ENCODE results near the gene MLLT1.
A peak's percentile ranks its signal among the peaks of the same experiment; 100 is the strongest.
"Not testable (repeated sequence)": the region's sequence is repeated elsewhere in the genome, so short reads cannot be mapped to it uniquely, and the experiment has no call there.

The MLLT1 gene

GRCh38 chr19:6279931-6280591 lies at the start of gene MLLT1:
Gene MLLT1, minus strand, starts transcription at chr19:6279975. Its CDS starts 191 bp downstream, at chr19:6279784.
- DNase-seq: peak; percentile 96

DNA sequence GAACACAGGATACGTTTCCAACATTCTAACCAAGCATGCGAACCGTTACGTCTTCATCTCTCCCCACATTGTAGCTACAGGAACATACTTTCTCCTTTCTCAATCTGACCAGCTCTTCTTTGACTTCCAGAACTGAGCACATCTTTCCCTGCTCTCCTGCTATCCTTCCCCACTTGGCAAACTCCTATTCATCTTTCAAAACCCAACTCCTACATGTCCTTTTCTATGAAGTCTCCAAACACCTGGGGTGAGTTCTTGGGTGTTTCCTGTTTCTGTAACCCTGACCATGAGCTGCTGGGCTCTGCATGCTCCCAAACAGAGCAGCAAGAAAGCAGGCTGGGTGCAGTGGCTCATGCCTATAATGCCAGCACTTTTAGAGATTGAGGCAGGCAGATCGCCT lies 47.0 kb upstream of the MLLT1 start:
- DNase-seq: no peak

- no peak for DNase-seq
These were observed 45.8 kb upstream of the MLLT1 start for GRCh38 chr19:6325614-6326013.

DNA sequence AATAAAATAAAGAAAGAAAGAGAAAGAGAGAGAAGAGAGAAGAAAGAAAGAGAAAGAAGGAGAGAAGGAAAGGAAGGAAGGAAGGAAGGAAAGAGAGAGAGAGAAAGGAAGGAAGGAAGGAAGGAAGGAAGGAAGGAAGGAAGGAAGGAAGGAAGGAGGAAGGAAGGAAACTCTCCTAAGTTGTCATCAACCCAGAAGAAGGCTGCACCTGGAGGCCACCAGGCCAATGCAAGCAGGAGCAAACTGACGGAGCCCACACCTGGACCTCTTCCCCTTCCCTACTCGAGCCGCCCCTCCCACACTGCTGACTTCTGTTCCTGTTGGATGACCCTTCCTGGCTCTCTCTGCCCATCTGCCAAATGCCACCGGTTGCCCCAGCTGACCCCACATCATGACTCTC lies 45.0 kb upstream of the MLLT1 start:
- no peak for DNase-seq

GRCh38 chr19:6322284-6322683 lies 42.5 kb upstream of the MLLT1 start:
- no peak for DNase-seq

GRCh38 chr19:6319376-6319775 lies 39.6 kb upstream of the MLLT1 start:
- DNase-seq: no peak

DNA sequence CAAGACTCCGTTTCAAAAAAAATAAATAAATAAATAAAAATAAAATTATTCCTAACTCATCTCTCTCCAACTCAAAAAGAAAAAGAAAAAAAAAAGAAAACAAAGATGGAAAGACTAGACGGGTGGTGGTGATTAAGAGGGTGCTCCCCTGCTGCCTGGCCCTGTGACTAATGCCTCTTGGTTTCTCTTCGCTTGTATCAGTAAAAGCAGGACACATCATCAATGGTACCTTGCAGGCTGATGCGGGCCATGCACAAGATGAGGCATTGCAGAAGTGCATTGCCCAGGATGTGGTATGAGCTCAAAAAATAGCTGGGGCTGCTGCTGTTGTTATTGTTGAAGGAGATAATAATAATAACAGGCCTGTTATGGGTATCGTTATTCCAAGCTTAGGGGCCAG lies 39.0 kb upstream of the MLLT1 start:
- DNase-seq: no peak

DNA sequence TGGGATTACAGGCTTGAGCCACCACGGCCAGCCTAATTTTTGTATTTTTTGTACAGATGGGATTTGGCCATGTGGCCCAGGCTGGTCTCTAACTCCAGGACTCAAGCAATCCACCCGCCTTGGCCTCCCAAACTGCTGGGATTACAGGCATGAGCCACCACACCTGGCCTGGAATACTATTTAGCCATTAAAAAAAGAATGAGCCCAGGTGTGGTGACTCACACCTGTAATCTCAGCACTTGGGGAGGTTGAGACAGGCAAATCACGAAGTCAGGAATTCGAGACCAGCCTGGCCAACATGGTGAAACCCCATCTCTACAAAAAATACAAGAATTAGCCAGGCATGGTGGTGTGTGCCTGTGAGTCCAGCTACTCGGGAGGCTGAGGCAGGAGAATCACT lies 35.9 kb upstream of the MLLT1 start:
- not testable (repeated sequence) for DNase-seq

GRCh38 chr19:6313398-6313969 lies 33.7 kb upstream of the MLLT1 start:
- no peak for DNase-seq

GRCh38 chr19:6312018-6312417 lies 32.2 kb upstream of the MLLT1 start:
- DNase-seq: no peak

GRCh38 chr19:6298413-6298812 lies 18.6 kb upstream of the MLLT1 start:
- DNase-seq: no peak

GRCh38 chr19:6297202-6297601 lies 17.4 kb upstream of the MLLT1 start:
- no peak for DNase-seq

DNA sequence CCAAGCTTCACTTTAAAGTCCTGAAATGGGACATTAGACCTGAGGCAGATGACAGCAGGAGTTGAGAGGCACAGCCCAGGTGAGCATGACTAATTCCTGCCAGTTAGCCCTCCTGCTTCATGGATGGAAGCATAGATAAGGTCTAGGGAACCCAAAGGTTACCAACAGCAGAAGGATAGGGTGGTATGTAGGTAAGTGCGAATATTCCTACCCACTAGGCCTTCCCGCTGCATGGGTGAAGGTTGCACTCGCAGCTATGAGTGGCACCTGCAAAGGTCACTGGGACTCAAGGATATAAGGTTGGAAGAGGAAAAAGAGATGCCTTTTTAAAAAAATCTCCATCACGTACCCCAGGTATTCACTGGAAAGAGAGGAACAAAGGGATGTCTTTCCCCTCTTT lies 12.2 kb upstream of the MLLT1 start:
- DNase-seq: no peak

- DNase-seq: no peak
These were observed 9.0 kb upstream of the MLLT1 start for GRCh38 chr19:6288737-6289136.

- DNase-seq: no peak
These were observed 7.6 kb upstream of the MLLT1 start for GRCh38 chr19:6287269-6287885.

- DNase-seq: no peak
These were observed 6.9 kb upstream of the MLLT1 start for GRCh38 chr19:6286676-6287075.

GRCh38 chr19:6282393-6282792 lies 2.6 kb upstream of the MLLT1 start:
- not testable (repeated sequence) for DNase-seq

DNA sequence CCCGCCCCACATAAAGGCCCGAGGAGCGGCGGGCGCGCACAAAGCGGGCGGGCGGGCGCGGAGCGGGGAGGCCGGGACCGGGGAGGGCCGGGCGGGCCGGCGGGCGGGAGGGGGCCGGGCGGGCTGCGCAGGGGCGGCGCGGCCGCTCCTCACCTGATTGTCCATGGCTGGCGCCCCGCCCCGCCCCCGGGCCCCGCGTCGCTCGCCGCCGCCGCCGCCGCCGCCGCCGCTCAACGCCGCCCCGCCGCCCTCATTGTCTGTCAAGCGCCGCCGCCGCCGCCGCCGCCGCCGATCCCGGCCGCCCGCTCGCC lies 200 bp downstream of the MLLT1 start:
- DNase-seq: no peak

- no peak for DNase-seq
These were observed 795 bp downstream of the MLLT1 start for GRCh38 chr19:6278740-6279619.

GRCh38 chr19:6278051-6278450 lies 1.7 kb downstream of the MLLT1 start:
- DNase-seq: no peak

GRCh38 chr19:6276447-6276846 lies 3.3 kb downstream of the MLLT1 start:
- DNase-seq: no peak

DNA sequence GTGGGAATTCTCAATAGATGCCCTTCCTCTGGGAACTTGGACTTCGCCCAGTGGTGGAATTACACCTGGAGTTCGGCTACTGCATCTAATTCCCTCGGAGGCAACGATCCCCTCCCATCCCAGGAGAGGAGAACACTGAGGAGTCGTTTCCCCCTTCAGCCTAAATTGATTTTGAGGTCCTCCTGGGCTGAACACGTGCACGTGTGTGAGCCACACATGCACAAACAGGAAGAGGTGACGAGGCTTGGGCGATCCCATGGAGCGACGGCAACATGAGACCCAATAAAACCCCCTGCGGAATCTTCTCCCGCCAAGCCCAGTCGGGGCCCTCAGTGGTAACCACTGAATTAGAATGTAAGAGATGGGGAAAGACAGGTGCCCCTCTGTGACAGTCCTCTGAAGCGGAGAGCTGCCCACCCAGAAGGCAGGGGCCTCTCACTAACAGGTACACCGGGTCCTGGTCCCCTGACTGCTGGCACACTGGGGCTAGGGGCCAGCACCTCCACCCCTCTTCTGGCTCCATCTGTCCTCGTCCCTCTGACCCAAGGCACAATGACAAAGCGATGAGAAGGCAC lies 4.5 kb downstream of the MLLT1 start:
- DNase-seq: no peak

DNA sequence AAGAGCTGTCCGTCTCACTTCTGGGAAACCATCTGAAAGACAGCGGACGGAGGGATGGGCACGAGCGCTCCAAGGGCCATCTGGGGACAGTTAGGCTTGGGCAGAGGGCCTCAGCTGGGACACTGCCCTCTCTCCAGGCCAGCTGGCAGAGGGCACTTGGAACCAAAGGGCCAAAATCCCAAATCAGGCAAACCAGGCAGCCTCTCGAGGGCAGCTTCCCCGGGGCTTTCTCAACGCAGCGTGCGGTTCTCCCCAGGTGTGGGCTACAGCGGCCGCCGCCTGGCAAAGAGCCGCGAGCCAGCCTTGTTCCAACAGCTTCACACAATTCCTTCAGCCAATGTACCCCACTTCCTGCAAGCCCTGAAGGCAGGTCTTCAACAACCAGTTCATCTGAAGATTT lies 5.0 kb downstream of the MLLT1 start:
- DNase-seq: no peak
